H1 (cell line): Measurements from ENCODE around the gene HRH3. TPM values are rescaled to one million over a fixed set of nuclear protein-coding genes. Genes with fewer than 3 reads are reported as not detected.

Experiments used
- BACH1 ChIP-seq: IDR thresholded peaks from 2 replicates; pipeline ENCODE4 v1.6.1; 2012; ENCODE audit warnings: low read length, improper control_type of control experiment
- BCL11A ChIP-seq, 2 experiments: IDR thresholded peaks; one replicate each; pipeline ENCODE4 v1.6.1; 2011; ENCODE audit warnings: low read depth in 2 of 2, low read length in 2 of 2, mild to moderate bottlenecking in 2 of 2
- CBX5 ChIP-seq: fragments of 300-800, 300-1000 bp; sonication (generic); IDR thresholded peaks from 2 replicates; pipeline ENCODE4 v1.7.1; 2016; ENCODE audit warnings: antibody characterized with exemption, low read length, low read depth
- CEBPB ChIP-seq: IDR thresholded peaks from 2 replicates; pipeline ENCODE4 v1.6.1; 2012; ENCODE audit warnings: low read depth, low read length
- EGR1 ChIP-seq: IDR thresholded peaks from 2 replicates; pipeline ENCODE4 v1.6.1; 2011; ENCODE audit warnings: low read depth, low read length, borderline replicate concordance
- GABPA ChIP-seq: IDR thresholded peaks from 2 replicates; pipeline ENCODE4 v1.6.1; 2011; ENCODE audit warnings: mild to moderate bottlenecking, low read length, moderate library complexity, borderline replicate concordance; ENCODE audit not compliant: insufficient read depth
- HDAC6 ChIP-seq: IDR thresholded peaks from one replicate; pipeline ENCODE4 v1.7.1; 2012; ENCODE audit warnings: low read depth, mild to moderate bottlenecking, inconsistent platforms, low read length, moderate library complexity
- JUND ChIP-seq: IDR thresholded peaks from 2 replicates; pipeline ENCODE4 v1.6.1; 2011; ENCODE audit warnings: mild to moderate bottlenecking, improper control_type of control experiment, low read length
- NRF1 ChIP-seq: IDR thresholded peaks from 2 replicates; pipeline ENCODE4 v1.6.1; 2011; ENCODE audit warnings: mild to moderate bottlenecking, low read depth, low read length, improper control_type of control experiment
- RFX5 ChIP-seq: IDR thresholded peaks from 2 replicates; pipeline ENCODE4 v1.6.1; 2011; ENCODE audit warnings: low read depth, low read length, improper control_type of control experiment, borderline replicate concordance
- RNF2 ChIP-seq: fragments of 200-900, 300-1000 bp; sonication (generic); IDR thresholded peaks from 2 replicates; pipeline ENCODE4 v1.7.1; 2016; ENCODE audit warnings: borderline replicate concordance, low read depth, mild to moderate bottlenecking, antibody characterized with exemption, low read length; ENCODE audit not compliant: poor library complexity, severe bottlenecking; ENCODE audit errors: missing control alignments
- SAP30 ChIP-seq: fragments of 300-600 bp; sonication (generic); IDR thresholded peaks from 2 replicates; pipeline ENCODE4 v1.7.1; 2012; ENCODE audit warnings: low read length, moderate library complexity, mild to moderate bottlenecking, inconsistent platforms; ENCODE audit not compliant: insufficient read depth, insufficient replicate concordance
- SIN3A ChIP-seq, 2 experiments: IDR thresholded peaks in 1 of 2; conservative IDR thresholded peaks in 1 of 2; 2 replicates each; pipeline ENCODE4 v1.6.1; 2011 to 2012; ENCODE audit warnings: low read length in 2 of 2, improper control_type of control experiment in 1 of 2, low read depth in 1 of 2, mild to moderate bottlenecking in 1 of 2
- SUZ12 ChIP-seq: fragments of 200-600 bp; sonication (generic); IDR thresholded peaks from 2 replicates; pipeline ENCODE4 v1.6.1; 2012; ENCODE audit warnings: mild to moderate bottlenecking, inconsistent platforms, low read length, moderate library complexity, mixed read lengths
- TAF1 ChIP-seq: IDR thresholded peaks from 2 replicates; pipeline ENCODE4 v1.6.1; 2011; ENCODE audit warnings: mild to moderate bottlenecking, low read depth, low read length
- TAF7 ChIP-seq: optimal IDR thresholded peaks from 2 replicates; pipeline ENCODE3; 2011; ENCODE audit warnings: low read depth, mild to moderate bottlenecking, inconsistent platforms, low read length, moderate library complexity, borderline replicate concordance
- TEAD4 ChIP-seq: IDR thresholded peaks from 2 replicates; pipeline ENCODE4 v1.6.1; 2012; ENCODE audit warnings: low read depth, low read length, inconsistent platforms, mixed read lengths
- polyA plus RNA-seq, 7 experiments: library from polyadenylated mRNA; depleted of rRNA in 3 of 7; stranded (reverse) in 5 of 7; unstranded in 2 of 7; fragments of >200 nt in 5 of 7; fragments of 200-250 nt in 2 of 7; gene quantifications; 1 replicate in 5 of 7; 2 replicates in 1 of 7; 4 replicates in 1 of 7; pipeline versions ENCODE4 v1.2.1 to v1.2.3, GENCODE V29; 2011 to 2013; ENCODE audit warnings: missing spikeins in 2 of 7, mixed read lengths in 2 of 7
- total RNA-seq: library from RNA; stranded (reverse); fragmentation: NEBNext Ultra II Directional; extraction: Animal tissue kit (Norgen Biotek cat#: 25700); gene quantifications from 2 replicates; pipeline ENCODE4 v1.2.1, GENCODE V29; 2021
- TF ChIP-seq, protein P1 (sequence below): IDR thresholded peaks from 2 replicates; pipeline ENCODE4 v1.6.1; 2011; ENCODE audit warnings: low read length, improper control_type of control experiment

Gene HRH3
- total and polyA plus RNA-seq, 2 of the 8 experiments (the other 6 are each of a cell fraction or from before 2014, with no cell fraction given): 2.0 to 4.5 TPM

GRCh38 chr20:62236766-62237513 is 16.9 kb upstream of the HRH3 start (continued):
- TF ChIP-seq BACH1: no peak
- no peak for TF ChIP-seq RNF2
- TF ChIP-seq RFX5: no peak
- no peak for TF ChIP-seq GABPA
- peak in 1 of 2 experiments; percentile 54; a peak in 1 of 4 replicates for TF ChIP-seq SIN3A (conservative IDR thresholded peaks at IDR 0.05 in 1 of 2, IDR thresholded peaks at IDR 0.05 in 1 of 2; ENCODE audit: low read depth in 1 of 2, low read length in 2 of 2)
- TF ChIP-seq EGR1: 0 out of 2 replicates have a peak, but pooled peaks have one; percentile 14
- no peak for TF ChIP-seq TEAD4
- TF ChIP-seq TAF1: no peak
- TF ChIP-seq NRF1: no peak
- TF ChIP-seq CEBPB: no peak
- TF ChIP-seq CBX5: no peak
- no peak for TF ChIP-seq HDAC6
- no peak for TF ChIP-seq BCL11A (IDR thresholded peaks at IDR 0.05; ENCODE audit: low read depth in 2 of 2, low read length in 2 of 2)
- no peak for TF ChIP-seq JUND
- TF ChIP-seq TAF7: no peak
- no peak for TF ChIP-seq SUZ12
- no peak for TF ChIP-seq SAP30
- TF ChIP-seq, protein P1, sequence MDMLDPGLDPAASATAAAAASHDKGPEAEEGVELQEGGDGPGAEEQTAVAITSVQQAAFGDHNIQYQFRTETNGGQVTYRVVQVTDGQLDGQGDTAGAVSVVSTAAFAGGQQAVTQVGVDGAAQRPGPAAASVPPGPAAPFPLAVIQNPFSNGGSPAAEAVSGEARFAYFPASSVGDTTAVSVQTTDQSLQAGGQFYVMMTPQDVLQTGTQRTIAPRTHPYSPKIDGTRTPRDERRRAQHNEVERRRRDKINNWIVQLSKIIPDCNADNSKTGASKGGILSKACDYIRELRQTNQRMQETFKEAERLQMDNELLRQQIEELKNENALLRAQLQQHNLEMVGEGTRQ: no peak
